Measurements from ENCODE around the gene DNAH2. TPM values are rescaled to one million over a fixed set of nuclear protein-coding genes. Genes with fewer than 3 reads are reported as not detected.

DNAH2 gene
- total RNA-seq, 2 experiments from 2014 or later: not detected

DNA sequence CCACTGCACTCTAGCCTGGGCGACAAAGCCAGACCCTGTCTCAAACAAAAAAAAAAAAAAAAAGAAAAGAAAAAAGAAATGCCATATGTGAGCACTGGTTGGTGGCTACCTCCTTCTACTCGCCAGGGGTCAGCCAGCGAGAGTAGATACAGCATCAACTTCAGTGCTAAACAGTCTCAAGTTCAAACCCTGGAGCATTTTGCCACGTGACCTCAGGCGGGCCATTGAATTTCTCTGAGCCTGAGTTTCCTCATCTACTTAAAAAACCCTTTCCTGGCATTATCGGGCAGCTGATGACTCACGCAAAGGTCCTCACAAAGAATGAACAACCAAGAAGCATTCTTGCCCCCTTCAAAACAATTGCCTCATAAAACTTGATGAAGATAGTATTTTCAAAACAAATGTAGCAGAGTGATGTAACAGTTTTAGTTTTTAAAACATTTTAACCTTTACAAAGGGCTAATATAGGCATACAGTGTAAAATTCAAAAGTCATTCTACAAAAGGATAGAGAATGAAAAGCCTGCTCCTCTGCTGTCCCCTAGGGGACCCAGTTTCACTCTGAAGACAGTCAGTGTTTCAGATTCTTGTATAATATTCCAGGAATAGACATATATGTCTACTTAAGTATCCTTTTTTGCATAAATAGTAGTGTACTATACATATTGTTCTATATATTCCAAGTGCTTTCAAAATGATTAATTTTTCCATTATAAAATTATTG, 28.4 kb downstream of the DNAH2 start:
- Mint-ChIP-seq H3K4me3 (no peak overlapping the region), H3K36me3 (ENCODE audit: low read depth) (no peaks in the 10 kb centered on the region), H3K27ac (no peak overlapping the region), H3K27me3 (peaks cover 1% of the 10 kb centered on the region), H3K9me3 (no peaks in the 10 kb centered on the region), H3K4me1 (ENCODE audit: low read depth) (no peaks in the 10 kb centered on the region)
- POLR2A ChIA-PET: no interaction called here
- no peak for ATAC-seq
- TF ChIP-seq, protein P1, sequence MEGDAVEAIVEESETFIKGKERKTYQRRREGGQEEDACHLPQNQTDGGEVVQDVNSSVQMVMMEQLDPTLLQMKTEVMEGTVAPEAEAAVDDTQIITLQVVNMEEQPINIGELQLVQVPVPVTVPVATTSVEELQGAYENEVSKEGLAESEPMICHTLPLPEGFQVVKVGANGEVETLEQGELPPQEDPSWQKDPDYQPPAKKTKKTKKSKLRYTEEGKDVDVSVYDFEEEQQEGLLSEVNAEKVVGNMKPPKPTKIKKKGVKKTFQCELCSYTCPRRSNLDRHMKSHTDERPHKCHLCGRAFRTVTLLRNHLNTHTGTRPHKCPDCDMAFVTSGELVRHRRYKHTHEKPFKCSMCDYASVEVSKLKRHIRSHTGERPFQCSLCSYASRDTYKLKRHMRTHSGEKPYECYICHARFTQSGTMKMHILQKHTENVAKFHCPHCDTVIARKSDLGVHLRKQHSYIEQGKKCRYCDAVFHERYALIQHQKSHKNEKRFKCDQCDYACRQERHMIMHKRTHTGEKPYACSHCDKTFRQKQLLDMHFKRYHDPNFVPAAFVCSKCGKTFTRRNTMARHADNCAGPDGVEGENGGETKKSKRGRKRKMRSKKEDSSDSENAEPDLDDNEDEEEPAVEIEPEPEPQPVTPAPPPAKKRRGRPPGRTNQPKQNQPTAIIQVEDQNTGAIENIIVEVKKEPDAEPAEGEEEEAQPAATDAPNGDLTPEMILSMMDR (IDR thresholded peaks at IDR 0.05): no peak
- no peak for DNase-seq
- CTCF ChIA-PET: no interaction called here
- intact Hi-C loops (cut with micrococcal nuclease): loop anchor here (10.0 kb wide), 1 partner anchor 69 kb away; no protein-coding TSS in a partner anchor

DNA sequence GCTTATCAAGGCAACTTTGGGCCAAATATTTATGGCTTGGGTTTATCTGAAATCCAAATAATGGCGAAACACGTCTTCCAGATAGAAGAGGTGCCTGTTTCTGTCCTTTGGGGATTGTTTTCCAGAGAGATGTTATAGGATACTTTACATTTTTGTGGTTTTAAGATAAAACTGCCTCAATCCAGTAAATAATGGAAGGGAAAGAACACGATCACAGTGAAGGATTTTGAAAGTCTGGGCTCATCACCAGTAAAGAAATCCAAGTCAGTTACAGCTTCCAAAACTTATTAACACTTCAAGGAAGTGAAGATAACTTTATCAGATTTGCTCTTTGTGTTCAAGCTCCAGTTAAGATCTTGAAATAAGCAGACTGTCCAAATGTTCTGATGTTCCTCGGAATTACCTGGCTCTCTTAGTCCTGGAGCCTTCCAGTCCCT, 30.1 kb downstream of the DNAH2 start:
- H3K27me3 Mint-ChIP-seq: no peaks in the 10 kb centered on the region
- intact Hi-C loops (cut with micrococcal nuclease): loop anchor here (10.0 kb wide), 1 partner anchor 67 kb away; no protein-coding TSS in a partner anchor
- ChIA-PET POLR2A (no interaction called here), CTCF (interaction anchor here (0.5 to 2.1 kb wide), 4 partner anchors 26 to 241 kb away, joined by 3 to 6 read pairs (median 4); partner anchors contain the start of gene KDM6B)
- no peaks in the 10 kb centered on the region for H3K9me3 Mint-ChIP-seq
- no peak overlapping the region for H3K27ac Mint-ChIP-seq
- H3K36me3 Mint-ChIP-seq (ENCODE audit: low read depth): no peaks in the 10 kb centered on the region
- ATAC-seq (no peak), DNase-seq (no peak)
- no peak overlapping the region for H3K4me3 Mint-ChIP-seq
- TF ChIP-seq, protein P1 (IDR thresholded peaks at IDR 0.05): no peak
- no peaks in the 10 kb centered on the region for H3K4me1 Mint-ChIP-seq (ENCODE audit: low read depth)

DNA sequence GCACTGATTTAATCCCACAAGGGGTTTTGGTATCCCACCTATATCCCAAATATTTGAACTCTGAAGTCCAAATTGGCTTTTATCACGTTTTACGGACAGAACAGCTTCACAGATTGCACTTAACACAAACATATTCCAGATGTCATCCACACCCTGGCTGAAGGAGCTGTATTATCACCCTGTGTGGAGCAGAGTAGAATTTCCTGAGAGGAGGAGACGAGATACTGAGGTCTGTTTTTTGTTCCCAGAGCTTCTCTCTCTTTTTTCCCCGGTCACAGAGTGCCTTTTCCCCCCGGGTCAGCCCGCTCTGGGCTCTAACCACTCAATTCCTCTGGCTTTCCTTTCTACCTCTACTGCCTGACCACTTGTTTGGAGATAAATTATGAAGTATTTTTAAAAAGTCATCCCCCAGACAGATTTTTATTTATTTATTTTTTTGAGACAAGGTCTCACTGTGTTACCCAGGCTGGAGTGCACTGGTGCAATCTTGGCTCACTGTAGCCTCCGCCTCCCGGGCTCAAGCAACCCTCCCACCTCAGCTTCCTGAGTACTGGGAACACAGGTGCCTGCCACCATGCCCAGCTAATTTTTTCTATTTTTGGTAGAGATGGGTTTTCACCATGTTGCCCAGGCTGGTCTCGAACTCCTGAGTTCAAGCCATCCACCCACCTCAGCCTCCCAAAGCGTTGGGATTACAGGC, 30.7 kb downstream of the DNAH2 start:
- H3K27me3 Mint-ChIP-seq: no peaks in the 10 kb centered on the region
- no peaks in the 10 kb centered on the region for H3K36me3 Mint-ChIP-seq (ENCODE audit: low read depth)
- ChIA-PET POLR2A (no interaction called here), CTCF (interaction anchor here (0.5 to 2.1 kb wide), 4 partner anchors 52 to 241 kb away, joined by 3 to 6 read pairs (median 4); partner anchors contain the start of gene KDM6B)
- H3K9me3 Mint-ChIP-seq: no peaks in the 10 kb centered on the region
- DNase-seq (no peak), ATAC-seq (no peak)
- no peaks in the 10 kb centered on the region for H3K4me1 Mint-ChIP-seq (ENCODE audit: low read depth)
- H3K4me3 Mint-ChIP-seq: no peak overlapping the region
- TF ChIP-seq, protein P1 (IDR thresholded peaks at IDR 0.05): no peak
- intact Hi-C loops (cut with micrococcal nuclease): loop anchor here (10.0 kb wide), 1 partner anchor 67 kb away; no protein-coding TSS in a partner anchor
- H3K27ac Mint-ChIP-seq: no peak overlapping the region

DNA sequence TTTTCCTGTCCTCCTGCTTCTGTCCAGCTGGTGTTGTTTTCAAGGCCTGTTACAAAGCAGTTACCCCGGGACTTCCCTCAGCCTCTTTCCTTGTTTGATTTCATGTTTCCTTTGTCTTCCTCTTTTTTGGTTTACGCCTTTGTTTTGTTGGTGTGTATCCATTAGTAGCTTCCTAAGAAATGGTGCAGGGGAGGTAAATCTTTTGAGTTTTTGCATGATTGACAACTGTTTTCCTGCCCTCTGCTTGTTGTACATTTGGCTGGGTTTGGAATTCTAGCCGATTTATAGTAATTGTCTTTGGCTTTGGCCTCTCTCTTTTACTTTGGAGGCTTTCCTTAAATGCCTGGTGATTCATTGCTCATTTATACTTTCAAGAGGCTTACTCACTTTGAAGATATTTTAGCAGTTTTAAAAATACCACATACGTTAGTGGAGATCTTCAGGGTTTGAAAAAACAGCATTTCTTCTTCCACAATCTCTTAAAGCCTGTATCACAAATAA, 32.8 kb downstream of the DNAH2 start:
- DNase-seq (no peak), ATAC-seq (no peak)
- TF ChIP-seq, protein P1 (IDR thresholded peaks at IDR 0.05): no peak
- ChIA-PET POLR2A (interaction anchor here (1.0 kb wide), 1 partner anchor 54 kb away, joined by 3 read pairs; no protein-coding TSS in a partner anchor), CTCF (no interaction called here)
- Mint-ChIP-seq H3K27me3 (no peaks in the 10 kb centered on the region), H3K4me3 (no peak overlapping the region), H3K9me3 (no peaks in the 10 kb centered on the region), H3K36me3 (ENCODE audit: low read depth) (no peaks in the 10 kb centered on the region), H3K4me1 (ENCODE audit: low read depth) (no peaks in the 10 kb centered on the region), H3K27ac (no peak overlapping the region)
- intact Hi-C loops (cut with micrococcal nuclease): no loop called here

DNA sequence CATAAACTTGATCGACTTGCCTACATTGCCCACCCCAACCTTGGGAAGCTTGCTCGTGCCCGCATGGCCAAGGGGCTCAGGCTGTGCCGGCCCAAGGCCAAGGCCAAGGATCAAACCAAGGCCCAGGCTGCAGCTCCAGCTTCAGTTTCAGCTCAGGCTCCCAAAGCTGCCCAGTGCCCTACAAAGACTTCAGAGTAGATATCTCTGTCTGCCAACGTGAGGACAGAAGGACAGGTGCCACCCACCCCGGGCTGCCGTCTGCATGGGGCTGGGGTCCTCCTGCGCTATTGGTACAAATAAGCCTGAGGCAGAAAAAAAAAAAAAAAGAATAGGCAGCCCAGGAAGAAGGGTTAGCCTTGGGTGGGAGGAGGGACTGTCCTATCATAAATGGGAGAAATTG, 37.1 kb downstream of the DNAH2 start:
- H3K9me3 Mint-ChIP-seq: no peaks in the 10 kb centered on the region
- CTCF ChIA-PET: no interaction called here
- POLR2A ChIA-PET: no interaction called here

More for the DNA sequence above, 37.1 kb downstream of the DNAH2 start:
- H3K4me3 Mint-ChIP-seq: no peak overlapping the region
- TF ChIP-seq, protein P1 (IDR thresholded peaks at IDR 0.05): no peak
- no peaks in the 10 kb centered on the region for H3K27me3 Mint-ChIP-seq
- no peaks in the 10 kb centered on the region for H3K4me1 Mint-ChIP-seq (ENCODE audit: low read depth)
- intact Hi-C loops (cut with micrococcal nuclease): no loop called here
- no peak for ATAC-seq
- no peak for DNase-seq
- H3K36me3 Mint-ChIP-seq (ENCODE audit: low read depth): no peaks in the 10 kb centered on the region
- no peak overlapping the region for H3K27ac Mint-ChIP-seq
